ENCODE measurements around the gene GADD45GIP1. TPM values are rescaled to one million over a fixed set of nuclear protein-coding genes. Genes with fewer than 3 reads are reported as not detected.

The GADD45GIP1 gene
- total RNA-seq, 1 experiment from 2014 or later = 35.9 TPM

DNA sequence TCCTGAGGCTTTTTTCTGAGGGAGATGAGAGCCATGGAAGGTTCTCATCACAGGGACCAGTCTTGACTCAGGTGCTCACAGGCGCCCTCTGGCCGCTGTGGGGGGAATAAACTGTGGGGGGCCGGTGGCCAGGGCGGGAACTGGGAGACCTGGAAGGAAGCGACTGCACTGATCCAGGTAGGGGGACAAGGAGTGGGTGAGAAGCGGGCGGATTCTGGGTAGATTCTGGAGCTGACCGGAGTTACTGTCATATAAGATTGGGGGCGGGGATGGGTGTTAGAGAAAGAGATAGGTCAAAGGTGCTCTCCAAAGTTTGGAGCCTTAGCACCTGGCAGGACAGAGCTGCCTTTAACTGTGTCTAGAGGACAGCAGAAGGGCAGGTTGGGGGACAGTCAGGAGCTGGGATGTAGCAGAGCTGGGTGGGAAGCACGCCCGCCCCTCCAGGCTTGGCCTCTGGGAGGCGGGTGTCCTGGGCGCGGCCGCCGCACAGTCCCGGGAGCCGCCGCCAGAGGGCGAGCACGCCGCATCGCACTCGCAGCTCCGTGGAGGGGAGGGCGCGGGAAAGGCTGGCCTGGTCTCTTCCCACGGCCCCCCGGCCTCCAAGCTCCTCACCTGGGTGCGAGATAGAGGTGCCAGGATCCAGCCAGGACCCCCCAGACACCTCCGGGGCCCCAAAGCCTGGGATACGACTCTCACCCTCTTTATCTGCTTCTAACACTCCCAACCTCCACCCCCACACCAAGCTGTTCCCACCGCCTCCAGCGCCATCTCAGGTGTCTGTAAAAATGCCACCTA is 8.2 kb upstream of the GADD45GIP1 start:
- Histone ChIP-seq H3K79me2 (ENCODE audit: insufficient read depth, low read length) (no peaks in the 10 kb centered on the region), H3K27ac (ENCODE audit: low read depth, low read length) (peak overlapping the region; percentile 54), H3K4me2 (ENCODE audit: low read length) (peak overlapping the region; percentile 94), H2AFZ (ENCODE audit: low read depth, low read length, poor library complexity, severe bottlenecking) (peak overlapping the region; percentile 62), H3K9ac (ENCODE audit: low read length) (peak overlapping the region; percentile 64), H3K4me1 (ENCODE audit: control insufficient read depth in 1 of 2, insufficient read depth in 2 of 2, low read length in 2 of 2) (peaks cover 3 to 18% of the 10 kb centered on the region in 2 experiments; a peak in 3 of 4 replicates), H3K36me3 (ENCODE audit: control insufficient read depth in 1 of 2, insufficient read depth in 2 of 2, low read length in 2 of 2) (no peaks in the 10 kb centered on the region), H4K20me1 (ENCODE audit: insufficient read depth) (no peaks in the 10 kb centered on the region), H3K27me3 (ENCODE audit: insufficient read depth, low read length) (no peaks in the 10 kb centered on the region), H3K9me3 (ENCODE audit: control insufficient read depth in 1 of 2, insufficient read depth in 1 of 2, low read depth in 1 of 2, low read length in 2 of 2) (no peaks in the 10 kb centered on the region), H3K9me2 (ENCODE audit: insufficient read depth) (no peaks in the 10 kb centered on the region), H3K4me3 (replicated peaks in 1 of 2; ENCODE audit: low read depth in 1 of 2, low read length in 2 of 2) (peak overlapping the region; percentile 35 to 52)
- RAD21 ChIA-PET (ENCODE audit: low non-redundant PET in 1 of 2, low total read pairs in 2 of 2, uncharacterized antibody in 2 of 2, unreplicated experiment in 2 of 2) = interaction anchor here (0.5 to 1.7 kb wide), 9 partner anchors 12 to 291 kb away, joined by 3 to 13 read pairs (median 5); no protein-coding TSS in a partner anchor
- intact Hi-C loops (cut with micrococcal nuclease) = no loop called here
- peak; percentile 48 for TF ChIP-seq POLR2AphosphoS5 (IDR thresholded peaks at IDR 0.05; ENCODE audit: low read depth, low read length)
- TF ChIP-seq ZBTB33 (IDR thresholded peaks at IDR 0.05; ENCODE audit: extremely low read depth, insufficient replicate concordance, low read length) = no peak
- TF ChIP-seq REST (IDR thresholded peaks at IDR 0.05; ENCODE audit: low read depth) = no peak
- TF ChIP-seq POLR2A (IDR thresholded peaks at IDR 0.05; ENCODE audit: borderline replicate concordance, extremely low read depth, insufficient read depth, insufficient read length) = peak; percentile 11
- 0 out of 2 replicates have a peak, but pooled peaks have one; percentile 11 for TF ChIP-seq SRF (IDR thresholded peaks at IDR 0.05; ENCODE audit: low read depth)
- peak; percentile 50; the same call in 1 of the 2 replicates for TF ChIP-seq CBX3 (IDR thresholded peaks at IDR 0.05; ENCODE audit: low read depth)
- no peak for TF ChIP-seq ZNF274 (IDR thresholded peaks at IDR 0.05; ENCODE audit: low read depth, low read length)
- TF ChIP-seq CTCF (IDR thresholded peaks at IDR 0.05 in 2 of 3, conservative IDR thresholded peaks at IDR 0.05 in 1 of 3; ENCODE audit: borderline replicate concordance in 1 of 3, insufficient read depth in 1 of 3, low read depth in 2 of 3, low read length in 2 of 3) = peak; percentile 72 to 98 (median 91)
- no peak for TF ChIP-seq TCF7L2 (IDR thresholded peaks at IDR 0.05; ENCODE audit: borderline replicate concordance, extremely low read depth, insufficient read depth, insufficient read length)
- no peak for TF ChIP-seq EZH2 (IDR thresholded peaks at IDR 0.05)
- peak; percentile 76 for TF ChIP-seq EGR1 (IDR thresholded peaks at IDR 0.05; ENCODE audit: low read depth)
- peak; percentile 50 for TF ChIP-seq MAX (IDR thresholded peaks at IDR 0.05)
- TF ChIP-seq RAD21 (IDR thresholded peaks at IDR 0.05; ENCODE audit: low read depth) = peak; percentile 77
- POLR2A ChIA-PET = interaction anchor here (0.7 to 1.3 kb wide), 7 partner anchors 11 to 190 kb away, joined by 3 to 5 read pairs (median 3); partner anchors contain the start of genes CALR and NACC1
- TSS peak; percentile 41 for BruUV-seq (replicated peaks)
- ATAC-seq (peak; percentile 93), DNase-seq (ENCODE audit: low read depth, low spot score) (peak; percentile 73)
- CTCF ChIA-PET = interaction anchor here (0.6 to 2.7 kb wide), 40 partner anchors 9 to 1967 kb away, joined by 3 to 38 read pairs (median 5); partner anchors contain the start of genes CALR, GADD45GIP1, GCDH and NACC1
